GM19193 (cell line): ENCODE results near the gene SLC1A2.

Source experiments
- POLR2A ChIP-seq: IDR thresholded peaks from 4 replicates; pipeline ENCODE4 v1.6.1; 2011; ENCODE audit not compliant: insufficient read depth, insufficient read length; ENCODE audit errors: extremely low read depth

The SLC1A2 gene

DNA sequence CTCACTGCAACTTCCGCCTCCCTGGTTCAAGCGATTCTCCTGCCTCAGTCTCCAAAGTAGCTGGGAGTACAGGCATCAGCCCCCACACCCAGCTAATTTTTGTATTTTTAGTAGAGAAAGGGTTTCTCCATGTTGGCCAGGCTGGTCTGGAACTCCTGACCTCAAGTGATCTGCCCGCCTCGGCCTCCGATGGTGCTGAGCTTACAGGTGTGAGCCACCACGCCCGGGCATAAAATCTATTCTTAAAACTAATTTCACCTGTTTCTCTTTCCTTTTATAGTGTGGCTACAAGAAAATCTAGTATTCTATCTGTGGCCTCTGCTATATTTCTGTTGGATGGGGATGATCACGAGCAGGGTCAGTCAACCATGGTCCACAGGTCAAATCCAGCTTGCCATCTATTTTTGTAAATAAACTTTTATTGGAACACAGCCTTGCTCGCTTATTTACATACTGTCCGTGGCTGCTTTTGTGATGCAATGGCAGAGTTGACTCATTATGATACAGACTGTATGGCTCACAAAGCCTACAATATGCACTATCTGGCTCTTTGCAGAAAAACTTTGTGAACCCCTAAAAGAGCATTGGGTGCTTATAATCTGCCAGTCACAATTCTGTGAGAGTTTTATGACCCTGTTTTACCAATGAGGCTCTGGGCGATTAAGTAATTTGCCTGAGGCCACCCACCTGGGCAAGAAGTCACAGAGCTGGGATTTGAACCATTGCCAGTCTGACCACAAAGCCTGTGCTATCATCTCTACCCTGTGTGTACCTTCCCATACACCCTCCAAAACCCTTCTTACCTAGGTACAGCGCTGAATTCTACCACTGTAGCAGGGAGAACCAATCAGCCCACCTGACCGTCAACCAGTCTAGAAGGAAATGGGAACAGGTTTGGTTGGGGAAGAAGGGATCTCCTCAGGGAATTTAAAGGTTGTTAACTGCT, 28.3 kb downstream of the SLC1A2 start:
- TF ChIP-seq POLR2A, result no peak

DNA sequence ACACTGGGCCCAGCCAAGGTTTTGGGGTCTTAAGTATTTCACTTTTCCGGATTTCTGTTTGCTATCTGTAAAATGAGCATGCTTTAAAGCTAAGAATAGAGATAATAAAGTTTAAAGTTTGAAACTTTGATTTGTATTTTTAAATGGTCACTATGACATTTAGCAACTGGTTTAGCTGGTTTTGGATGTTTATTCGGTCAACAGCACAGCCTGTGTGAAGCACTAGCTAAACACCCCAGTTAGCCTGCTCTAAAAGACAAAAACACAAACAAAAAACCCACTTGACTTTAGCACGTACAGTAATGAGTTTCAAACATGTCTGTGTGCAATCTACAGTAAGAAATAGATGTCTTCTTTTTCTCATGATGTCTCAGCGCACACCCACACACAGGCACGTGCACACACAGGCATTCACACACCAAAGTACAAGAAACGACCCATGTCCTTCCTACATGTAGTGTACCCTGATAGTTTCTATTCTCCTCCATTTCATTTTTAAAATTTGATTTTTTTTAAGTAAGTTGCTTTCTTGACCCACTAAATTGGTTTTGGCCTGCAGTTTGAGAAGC, 29.4 kb downstream of the SLC1A2 start:
- TF ChIP-seq POLR2A, result no peak

DNA sequence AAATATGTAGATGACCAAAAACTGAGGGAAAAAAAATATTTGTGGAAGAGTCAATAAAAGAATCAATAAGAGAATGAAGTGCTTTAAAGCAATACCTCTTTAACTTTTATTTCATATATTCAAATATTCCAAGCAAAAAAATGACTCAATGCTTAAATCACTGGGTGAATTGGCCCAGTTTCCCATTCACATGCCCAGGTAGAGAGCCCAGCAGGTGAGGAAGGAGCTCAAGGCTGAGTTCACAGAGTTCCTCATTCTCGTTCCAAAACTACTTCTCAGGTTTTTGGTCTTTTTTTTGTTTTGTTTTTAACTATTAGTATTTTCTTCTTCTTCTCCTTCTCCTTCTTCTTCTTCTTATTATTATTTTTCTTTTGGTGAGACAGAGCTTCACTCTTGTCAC, 30.2 kb downstream of the SLC1A2 start:
- TF ChIP-seq POLR2A, result no peak

DNA sequence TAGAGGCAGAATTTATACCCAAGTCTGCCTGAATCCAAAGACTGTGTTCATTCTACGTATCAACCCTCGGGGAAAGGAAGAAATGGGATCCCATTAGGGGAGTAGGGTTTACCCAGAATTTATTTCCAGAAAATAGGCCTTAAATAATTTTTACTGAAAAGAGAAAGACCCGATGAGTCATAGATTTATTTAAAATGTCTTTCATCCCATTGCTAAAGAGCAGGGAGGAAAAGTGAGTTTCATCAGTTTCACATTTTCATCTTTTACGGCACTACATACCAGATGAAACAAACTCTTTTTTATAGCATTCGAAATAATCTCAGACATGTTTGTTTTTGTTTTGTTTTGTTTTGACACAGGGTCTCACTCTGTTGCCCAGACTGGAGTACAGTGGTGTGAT, 31.3 kb downstream of the SLC1A2 start:
- no peak for TF ChIP-seq POLR2A

DNA sequence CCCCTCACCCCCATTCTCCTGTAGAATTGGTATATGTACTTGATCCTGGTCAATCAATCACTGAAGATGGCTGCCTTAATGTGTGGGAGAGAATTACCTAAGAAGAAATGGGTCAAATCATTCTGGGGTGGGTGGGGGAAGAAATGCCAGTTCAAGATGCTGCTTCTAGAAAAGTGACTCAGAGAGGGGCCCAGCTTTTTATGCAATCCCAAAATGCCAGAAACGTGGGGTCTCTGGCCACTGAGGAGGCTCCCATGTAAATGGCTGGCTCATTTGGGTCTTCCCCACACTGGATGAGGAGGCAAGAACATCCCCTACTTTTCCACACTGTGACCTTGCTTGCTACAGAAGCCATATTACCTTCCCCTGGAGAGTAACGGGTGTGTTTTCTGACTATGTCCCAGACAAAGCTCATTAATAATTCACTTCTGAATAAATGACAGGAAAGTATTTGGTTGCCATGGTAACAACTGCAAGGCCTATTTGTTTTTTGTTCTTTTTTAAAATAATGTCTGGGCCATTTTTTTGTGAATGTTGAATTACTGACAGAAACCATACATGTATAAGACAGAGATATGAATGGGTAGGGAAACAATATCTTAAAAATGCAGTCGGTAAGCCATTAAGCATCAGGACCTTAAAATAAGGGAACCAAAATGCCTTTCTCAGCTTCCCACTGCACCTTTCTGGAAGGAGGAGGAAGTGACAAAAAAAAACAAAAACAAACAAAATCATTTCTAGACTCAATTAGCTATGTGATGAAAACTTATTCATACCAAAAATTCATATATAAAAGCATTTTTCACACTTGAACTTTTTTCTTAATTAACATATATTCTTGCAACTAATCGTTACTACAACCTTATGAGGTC, 32.0 kb downstream of the SLC1A2 start:
- no peak for TF ChIP-seq POLR2A

DNA sequence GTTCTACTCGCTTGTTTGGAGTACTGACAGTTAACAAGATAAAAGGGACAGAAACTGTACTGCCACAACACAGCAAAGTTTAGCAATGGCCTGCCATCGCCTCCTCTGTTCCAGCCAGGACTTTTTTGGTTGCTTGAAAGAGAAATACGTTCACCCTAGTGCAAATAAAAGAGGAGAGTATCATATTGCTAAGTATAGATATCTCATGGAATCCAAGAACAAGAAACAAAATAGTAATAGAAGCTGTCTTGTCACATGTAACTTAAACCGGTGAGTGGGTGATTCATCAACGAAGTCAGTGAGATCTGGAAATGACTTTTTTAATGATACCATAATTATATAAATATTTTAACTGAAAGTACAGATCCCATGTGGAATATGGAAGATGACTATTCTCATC, 35.4 kb downstream of the SLC1A2 start:
- no peak for TF ChIP-seq POLR2A

DNA sequence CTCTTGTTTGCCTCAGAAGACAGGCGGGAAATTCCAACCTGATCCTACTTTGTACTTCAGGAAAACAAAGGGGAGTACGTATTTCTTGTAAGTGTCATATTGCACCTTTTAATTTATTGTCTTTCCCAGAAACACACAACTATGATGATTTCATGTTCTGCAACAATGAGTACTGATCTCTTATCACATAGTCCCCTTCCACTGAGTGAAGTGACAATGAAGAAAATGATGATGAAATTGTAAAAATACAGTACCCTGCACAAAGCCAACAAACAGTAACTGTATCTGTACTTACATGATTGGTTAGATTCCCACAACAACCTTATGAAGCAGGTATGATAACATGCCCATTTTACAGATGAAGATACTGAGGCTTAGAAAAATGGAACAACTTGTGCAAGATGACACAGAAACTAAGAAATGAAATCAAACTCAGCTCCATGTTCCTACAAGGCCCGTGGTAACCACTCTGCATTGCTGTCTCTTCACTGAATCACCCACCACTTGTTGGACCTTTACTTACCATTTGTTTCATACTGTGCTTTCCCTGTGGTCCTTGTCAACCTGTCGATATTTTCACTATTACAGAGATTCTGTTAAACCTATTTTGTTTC, 37.5 kb downstream of the SLC1A2 start:
- TF ChIP-seq POLR2A, result no peak

DNA sequence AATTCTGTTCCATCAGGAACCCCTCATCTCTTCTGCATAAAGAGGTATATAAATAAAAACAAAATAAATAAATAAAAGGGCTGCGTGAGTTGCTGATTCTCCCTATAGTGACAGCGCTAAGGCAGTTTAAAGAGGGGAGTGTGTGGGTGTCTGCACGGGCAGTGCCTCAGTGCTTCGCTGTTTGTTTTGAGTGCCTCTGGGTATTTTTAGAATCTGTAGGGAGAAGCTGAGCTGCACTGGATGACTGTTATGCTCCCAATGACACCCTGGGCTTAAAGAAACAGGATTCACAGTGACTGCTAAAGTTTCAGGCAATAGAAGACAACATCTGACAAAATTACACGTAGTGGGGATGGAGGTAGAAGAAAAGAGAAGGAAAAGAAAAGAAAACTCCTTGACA, 38.8 kb downstream of the SLC1A2 start:
- no peak for TF ChIP-seq POLR2A

DNA sequence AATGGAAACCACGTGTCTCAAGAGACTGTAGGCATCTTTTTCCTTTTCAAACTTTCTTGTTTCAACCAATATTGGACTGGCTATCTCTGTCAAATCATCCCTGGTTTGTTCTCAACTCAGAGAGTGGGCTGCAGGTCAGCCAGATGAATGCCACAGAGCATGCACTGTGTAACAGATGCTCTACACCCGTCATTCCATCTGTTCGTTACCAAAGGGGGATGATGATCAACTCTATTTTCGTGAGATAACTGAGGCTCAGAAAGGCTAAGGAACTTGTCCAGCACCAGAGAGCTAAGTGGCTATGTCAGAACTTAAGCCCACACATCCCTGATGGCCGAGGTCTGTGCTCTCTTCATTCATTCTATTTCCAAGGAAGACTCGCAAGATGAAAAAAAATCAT, 42.1 kb downstream of the SLC1A2 start:
- TF ChIP-seq POLR2A, result no peak

DNA sequence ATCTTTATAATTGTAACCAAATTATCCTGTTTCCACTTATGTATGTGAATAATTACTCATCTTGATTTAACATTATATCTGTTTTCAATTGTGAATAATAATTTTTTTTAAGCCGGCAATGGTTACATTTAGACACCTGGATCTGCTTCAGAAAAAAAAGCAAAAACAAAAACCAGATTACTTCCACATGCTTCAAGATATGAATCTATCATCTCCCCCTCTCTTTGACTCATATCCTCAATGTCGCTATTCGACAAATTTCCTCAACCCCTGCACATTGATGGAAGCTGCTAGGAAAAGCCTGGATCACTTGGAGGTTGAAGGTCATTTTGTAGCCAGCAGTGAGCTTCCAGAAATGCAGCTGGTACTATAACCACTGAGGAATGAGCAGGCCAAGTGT, 42.7 kb downstream of the SLC1A2 start:
- no peak for TF ChIP-seq POLR2A

DNA sequence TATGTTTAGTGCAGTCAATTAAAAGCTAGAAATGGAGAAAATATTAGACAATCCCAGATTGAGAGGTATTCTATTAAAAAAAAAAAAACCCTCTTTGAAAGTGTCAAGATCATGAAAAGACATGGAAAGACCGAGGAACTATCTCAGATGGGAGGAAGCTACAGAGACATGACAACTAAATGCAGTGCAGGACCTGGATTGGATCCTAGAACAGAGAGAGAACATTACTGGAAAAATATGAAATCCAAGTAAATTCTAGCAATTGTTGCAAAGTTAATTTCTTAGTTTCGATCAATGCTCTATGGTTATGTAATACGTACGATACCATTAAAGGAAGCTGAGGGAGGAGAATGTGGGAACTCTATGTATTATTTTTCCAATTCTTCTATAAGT, 43.2 kb downstream of the SLC1A2 start:
- TF ChIP-seq POLR2A, result no peak

DNA sequence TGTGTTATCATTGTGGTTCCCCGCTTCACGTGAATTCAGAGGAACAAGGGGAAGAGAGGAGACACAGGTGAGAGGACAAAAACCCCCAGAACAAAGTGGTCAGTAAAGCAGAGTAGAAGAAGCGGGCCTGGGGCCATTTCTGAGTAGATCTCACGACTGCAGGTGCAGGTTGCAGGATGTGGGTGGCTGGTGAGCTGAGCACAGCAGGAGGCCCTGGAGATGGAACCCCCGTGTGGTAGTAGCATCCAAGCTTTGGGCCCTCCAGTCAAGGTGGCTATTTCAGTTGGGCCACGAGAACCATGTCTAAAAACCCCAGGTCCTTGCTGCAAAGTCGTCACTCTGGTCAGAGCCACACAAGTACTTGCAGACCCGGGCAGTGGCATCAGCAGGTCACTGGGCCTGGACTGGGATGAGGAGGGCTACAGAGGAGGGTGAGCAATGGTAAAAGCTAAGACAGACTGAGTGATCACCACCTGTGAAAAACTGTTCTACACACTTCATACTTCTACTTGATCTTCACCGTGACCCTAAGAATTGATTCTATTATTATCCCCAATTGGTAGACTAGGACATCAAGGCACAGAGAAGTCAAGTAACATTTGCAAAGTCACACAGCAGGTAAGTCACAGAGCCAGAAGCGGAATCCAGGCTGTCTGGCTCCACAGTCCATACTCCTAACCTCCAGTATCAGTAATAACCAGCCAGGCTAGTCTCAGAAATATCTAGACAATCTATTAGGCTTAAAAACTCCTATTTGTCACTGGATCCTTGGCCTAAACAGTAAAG, 43.8 kb downstream of the SLC1A2 start:
- TF ChIP-seq POLR2A, result no peak

DNA sequence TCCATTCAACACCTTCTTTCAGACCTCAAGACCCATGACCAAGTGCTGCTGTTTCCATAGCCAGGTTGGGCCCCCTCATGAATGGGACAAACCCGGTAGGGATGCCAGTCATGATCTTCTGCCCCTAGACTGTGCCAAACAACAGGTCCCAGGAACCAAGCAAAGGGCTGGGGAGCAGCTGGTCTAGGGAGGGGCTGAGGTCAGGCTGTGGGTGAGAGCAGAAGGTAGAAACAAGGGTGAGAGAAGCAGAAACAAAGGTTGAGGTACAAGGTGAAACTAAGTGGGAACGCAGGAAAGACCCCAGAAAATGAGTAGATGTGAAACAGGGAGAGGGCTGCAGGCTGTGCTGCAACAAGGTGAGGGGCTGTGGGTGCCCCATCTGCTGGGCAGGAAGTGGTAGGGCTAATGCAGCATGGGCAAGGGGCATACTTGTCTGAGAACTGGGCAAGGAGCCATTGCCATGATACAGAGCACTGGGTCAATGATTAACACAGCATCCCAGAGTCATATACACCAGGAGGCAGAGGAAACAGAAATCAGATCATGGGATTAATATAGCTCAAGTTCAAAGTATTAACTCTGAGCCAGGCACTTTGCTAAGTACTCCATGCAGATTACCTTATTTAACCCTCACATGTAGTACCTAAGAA, 45.9 kb downstream of the SLC1A2 start:
- no peak for TF ChIP-seq POLR2A

DNA sequence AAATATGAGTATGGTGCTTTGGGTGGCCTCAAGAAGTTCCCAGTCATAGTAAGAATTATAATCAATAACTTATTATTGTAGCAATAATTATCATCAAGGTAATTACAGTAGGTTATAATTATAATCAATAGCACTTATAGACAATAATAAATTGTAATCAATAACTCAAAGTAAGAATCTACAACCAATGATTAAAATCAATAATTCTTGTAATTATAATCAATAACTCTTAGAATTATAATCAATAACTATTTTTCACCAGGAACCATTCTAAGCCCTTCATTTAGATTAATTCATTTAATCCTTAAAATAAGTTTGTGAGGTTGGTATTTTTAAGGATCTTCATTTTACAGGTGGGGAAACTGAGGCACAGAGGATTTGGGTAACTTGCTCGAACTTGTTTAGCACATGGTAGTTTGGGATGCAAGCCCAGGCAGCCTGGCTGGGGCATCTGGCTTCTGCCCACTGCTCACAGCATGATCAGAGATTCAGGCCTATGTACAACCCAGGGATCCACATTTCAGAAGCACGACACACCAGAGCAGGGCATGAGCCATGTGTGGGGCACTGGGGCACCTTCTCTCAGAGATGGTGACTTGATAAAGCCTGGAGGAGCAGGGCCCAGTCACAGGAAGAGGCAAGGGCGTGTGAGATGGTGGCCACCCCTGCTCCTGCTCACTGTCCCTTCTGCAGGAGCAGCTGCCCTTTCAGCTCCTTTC, 46.6 kb downstream of the SLC1A2 start:
- no peak for TF ChIP-seq POLR2A

DNA sequence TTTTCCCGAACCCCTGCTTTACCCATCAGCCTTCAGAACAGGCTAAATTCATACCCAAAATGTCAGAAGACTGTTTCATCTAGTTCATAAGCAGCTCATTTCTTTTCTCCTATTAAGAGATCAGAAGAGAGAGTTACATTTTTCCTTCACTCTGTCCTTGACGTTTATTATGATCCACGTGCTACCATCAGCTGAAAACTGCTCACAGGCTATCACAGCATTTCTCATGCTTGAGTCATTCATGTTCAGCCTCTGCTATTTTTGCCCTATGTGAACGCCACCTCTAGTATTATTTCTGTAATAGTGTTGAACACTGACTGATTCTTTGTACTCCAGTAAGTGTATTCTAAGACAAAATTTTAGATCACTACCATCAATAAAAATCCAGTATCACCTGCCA, 51.9 kb downstream of the SLC1A2 start:
- no peak for TF ChIP-seq POLR2A
